Natural killer cell (primary cell): ENCODE results near the gene TSPAN31. TPM values are rescaled to one million over a fixed set of nuclear protein-coding genes. Genes with fewer than 3 reads are reported as not detected.
"Not testable (repeated sequence)": the region's sequence is repeated elsewhere in the genome, so short reads cannot be mapped to it uniquely, and the experiment has no call there.

Source experiments
- ATAC-seq, 3 donors: fragments of 150-1000 bp in 2 of 3; fragments of 200-7000 bp in 1 of 3; cut with Tn5 transposase; 1 replicate in 1 of 3; 2 replicates in 2 of 3; pipeline ENCODE4 v1.10.0; 2021; ENCODE audit warnings: mild to moderate bottlenecking in 2 of 3, moderate library complexity in 2 of 3
- DNase-seq, 2 donors: peaks; one replicate each; pipeline versions ENCODE4 v3.0.0 to v3.0.0-alpha.2; 2013 to 2021; ENCODE audit warnings: mixed read lengths in 1 of 2
- H3K27ac ChIP-seq: one replicate; pipeline ENCODE4 v1.5.1; 2013; ENCODE audit warnings: mild to moderate bottlenecking, low read length
- H3K27me3 ChIP-seq: one replicate; pipeline ENCODE4 v1.6.1; 2013; ENCODE audit warnings: low read length; ENCODE audit not compliant: control insufficient read depth, insufficient read depth
- H3K36me3 ChIP-seq: one replicate; pipeline ENCODE4 v1.6.1; 2013; ENCODE audit warnings: low read length; ENCODE audit not compliant: control insufficient read depth, insufficient read depth
- H3K4me1 ChIP-seq: one replicate; pipeline ENCODE4 v1.6.1; 2013; ENCODE audit warnings: low read length; ENCODE audit not compliant: control insufficient read depth, insufficient read depth
- H3K4me3 ChIP-seq: one replicate; pipeline ENCODE4 v1.5.1; 2013; ENCODE audit warnings: low read length
- H3K9me3 ChIP-seq: one replicate; pipeline ENCODE4 v1.6.1; 2013; ENCODE audit warnings: low read length; ENCODE audit not compliant: control insufficient read depth, insufficient read depth
- H3K27ac Mint-ChIP-seq, 2 donors: one replicate each; pipeline ENCODE4 v1.8.0; 2022; ENCODE audit warnings: mild to moderate bottlenecking in 2 of 2, mixed read lengths in 2 of 2, moderate library complexity in 1 of 2
- H3K27me3 Mint-ChIP-seq, 2 donors: one replicate each; pipeline ENCODE4 v1.8.0; 2022; ENCODE audit warnings: low read depth in 2 of 2, mixed read lengths in 2 of 2
- H3K36me3 Mint-ChIP-seq: one replicate; pipeline ENCODE4 v1.8.0; 2022; ENCODE audit warnings: mixed read lengths
- H3K4me1 Mint-ChIP-seq, 2 donors: one replicate each; pipeline ENCODE4 v1.8.0; 2022; ENCODE audit warnings: mixed read lengths in 2 of 2
- H3K4me3 Mint-ChIP-seq: one replicate; pipeline ENCODE4 v1.8.0; 2022; ENCODE audit warnings: mild to moderate bottlenecking, moderate library complexity, mixed read lengths
- H3K9me3 Mint-ChIP-seq, 2 donors: one replicate each; pipeline ENCODE4 v1.8.0; 2022; ENCODE audit warnings: mixed read lengths in 2 of 2
- WGBS: methylation state at CpG from one replicate; pipeline ENCODE4 v1.1.7; 2013; ENCODE audit warnings: missing lambda C conversion rate; ENCODE audit not compliant: insufficient coverage; 5-methylcytosine and 5-hydroxymethylcytosine counted together
- intact Hi-C: fragments of 100-400 bp; cut with micrococcal nuclease; formaldehyde crosslinking; loops from one replicate; pipeline ENCODE4 v1.14.2; 2022
- total RNA-seq, 4 donors: library from RNA; stranded (reverse); fragments of 120-200 nt in 1 of 4; gene quantifications; one replicate each; pipeline versions ENCODE4 v1.2.3 to v1.2.4, GENCODE V29; 2013 to 2022
- TF ChIP-seq, protein P1 (sequence below): fragments of 200-600 bp; IDR thresholded peaks from one replicate; pipeline ENCODE4 v1.8.0; 2022; ENCODE audit warnings: antibody characterized with exemption

TSPAN31 gene
- total RNA-seq, 3 donors from 2014 or later (not counting 1 experiment from before 2014, with no cell fraction given) = 18.3 to 27.0 (median 23.5) TPM

DNA sequence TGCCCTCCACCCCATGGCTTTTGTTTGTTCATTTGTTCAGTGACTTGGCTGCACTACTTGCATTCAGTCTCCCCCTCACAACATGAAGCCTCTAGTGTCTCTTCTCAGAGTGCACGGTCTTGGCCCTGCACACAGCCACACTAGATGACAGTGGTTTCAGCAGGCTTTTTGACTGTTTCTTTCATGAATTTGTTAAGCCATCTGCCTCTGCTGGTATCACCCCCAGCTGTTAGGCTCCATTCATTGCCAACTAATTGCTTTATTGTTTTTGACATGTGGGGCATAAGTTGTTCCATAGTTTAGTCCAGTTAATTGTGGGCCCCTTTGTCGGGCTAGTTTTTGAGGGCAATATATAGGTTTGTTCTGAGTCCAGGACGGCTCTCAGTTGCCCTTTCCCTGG, 32.1 kb upstream of the TSPAN31 start:
- Histone ChIP-seq H3K27me3 (no peaks in the 10 kb centered on the region), H3K9me3 (no peaks in the 10 kb centered on the region), H3K27ac (no peak overlapping the region), H3K4me3 (no peak overlapping the region), H3K36me3 (peaks cover 39% of the 10 kb centered on the region), H3K4me1 (no peaks in the 10 kb centered on the region)
- ATAC-seq (no peak), DNase-seq (no peak)
- H3K27ac Mint-ChIP-seq = no peak overlapping the region
- H3K9me3 Mint-ChIP-seq = no peaks in the 10 kb centered on the region
- H3K27me3 Mint-ChIP-seq = no peaks in the 10 kb centered on the region
- intact Hi-C loops = no loop called here
- H3K4me3 Mint-ChIP-seq = no peak overlapping the region
- TF ChIP-seq, protein P1, sequence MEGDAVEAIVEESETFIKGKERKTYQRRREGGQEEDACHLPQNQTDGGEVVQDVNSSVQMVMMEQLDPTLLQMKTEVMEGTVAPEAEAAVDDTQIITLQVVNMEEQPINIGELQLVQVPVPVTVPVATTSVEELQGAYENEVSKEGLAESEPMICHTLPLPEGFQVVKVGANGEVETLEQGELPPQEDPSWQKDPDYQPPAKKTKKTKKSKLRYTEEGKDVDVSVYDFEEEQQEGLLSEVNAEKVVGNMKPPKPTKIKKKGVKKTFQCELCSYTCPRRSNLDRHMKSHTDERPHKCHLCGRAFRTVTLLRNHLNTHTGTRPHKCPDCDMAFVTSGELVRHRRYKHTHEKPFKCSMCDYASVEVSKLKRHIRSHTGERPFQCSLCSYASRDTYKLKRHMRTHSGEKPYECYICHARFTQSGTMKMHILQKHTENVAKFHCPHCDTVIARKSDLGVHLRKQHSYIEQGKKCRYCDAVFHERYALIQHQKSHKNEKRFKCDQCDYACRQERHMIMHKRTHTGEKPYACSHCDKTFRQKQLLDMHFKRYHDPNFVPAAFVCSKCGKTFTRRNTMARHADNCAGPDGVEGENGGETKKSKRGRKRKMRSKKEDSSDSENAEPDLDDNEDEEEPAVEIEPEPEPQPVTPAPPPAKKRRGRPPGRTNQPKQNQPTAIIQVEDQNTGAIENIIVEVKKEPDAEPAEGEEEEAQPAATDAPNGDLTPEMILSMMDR = no peak
- H3K36me3 Mint-ChIP-seq = no peaks in the 10 kb centered on the region
- no peaks in the 10 kb centered on the region for H3K4me1 Mint-ChIP-seq
- 98% methylated on average over 3 of the region's 3 CpGs for WGBS

DNA sequence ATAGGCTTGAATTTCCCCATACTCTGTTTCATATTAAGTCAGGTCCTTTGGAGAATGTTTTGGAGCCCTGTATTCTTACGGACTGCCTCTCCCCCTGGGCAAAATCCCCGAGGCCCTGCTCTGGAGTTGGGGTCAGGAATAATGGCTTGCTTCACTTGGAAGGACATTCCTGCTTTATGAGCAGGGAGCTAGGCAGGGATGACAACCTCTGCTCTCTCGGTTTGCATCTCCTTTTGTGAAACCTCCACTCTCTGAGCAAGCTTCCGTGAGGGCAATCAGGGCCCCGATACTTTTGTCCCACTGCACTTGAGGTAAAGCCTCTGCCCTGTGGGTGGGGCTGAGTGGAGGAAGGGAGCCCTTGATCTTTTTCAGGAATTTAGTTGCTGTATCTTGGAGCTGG, 31.6 kb upstream of the TSPAN31 start:
- Mint-ChIP-seq H3K27ac (no peak overlapping the region), H3K4me3 (no peak overlapping the region), H3K9me3 (no peaks in the 10 kb centered on the region), H3K36me3 (no peaks in the 10 kb centered on the region), H3K4me1 (no peaks in the 10 kb centered on the region), H3K27me3 (no peaks in the 10 kb centered on the region)
- TF ChIP-seq, protein P1 = no peak
- ATAC-seq = no peak
- H3K9me3 ChIP-seq = no peaks in the 10 kb centered on the region
- no peaks in the 10 kb centered on the region for H3K4me1 ChIP-seq
- intact Hi-C loops = no loop called here
- H3K4me3 ChIP-seq = no peak overlapping the region
- no peaks in the 10 kb centered on the region for H3K27me3 ChIP-seq
- no peak for DNase-seq
- peaks cover 44% of the 10 kb centered on the region for H3K36me3 ChIP-seq
- no peak overlapping the region for H3K27ac ChIP-seq
- 97% methylated on average over 5 of the region's 5 CpGs for WGBS

- H3K4me3 ChIP-seq, DNase-seq, ATAC-seq, H3K4me1 Mint-ChIP-seq, H3K27me3 ChIP-seq, H3K36me3 Mint-ChIP-seq, H3K9me3 ChIP-seq, H3K27ac ChIP-seq, H3K4me1 ChIP-seq, H3K27me3 Mint-ChIP-seq, intact Hi-C loops, H3K4me3 Mint-ChIP-seq, H3K27ac Mint-ChIP-seq, H3K9me3 Mint-ChIP-seq: not testable (repeated sequence)
- H3K36me3 ChIP-seq = peaks cover 63% of the 10 kb centered on the region
- 81% methylated on average over 5 of the region's 6 CpGs for WGBS
Observed at GRCh38 chr12:57715036-57715748, 29.6 kb upstream of the TSPAN31 start.

DNA sequence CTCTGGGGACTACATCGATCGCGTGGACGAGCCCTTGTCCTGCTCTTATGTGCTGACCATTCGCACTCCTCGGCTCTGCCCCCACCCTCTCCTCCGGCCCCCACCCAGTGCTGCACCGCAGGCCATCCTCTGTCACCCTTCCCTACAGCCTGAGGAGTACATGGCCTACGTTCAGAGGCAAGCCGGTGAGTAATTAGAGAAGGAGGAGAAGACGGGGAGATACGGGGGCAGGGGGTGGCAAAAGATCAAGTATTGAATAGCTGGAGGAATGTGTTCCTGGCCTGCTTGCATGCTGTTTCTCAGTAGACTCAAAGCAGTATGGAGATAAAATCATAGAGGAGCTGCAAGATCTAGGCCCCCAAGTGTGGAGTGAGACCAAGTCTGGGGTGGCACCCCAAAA, 29.1 kb upstream of the TSPAN31 start:
- H3K4me3 Mint-ChIP-seq = no peak overlapping the region
- Histone ChIP-seq H3K9me3 (no peaks in the 10 kb centered on the region), H3K27me3 (no peaks in the 10 kb centered on the region), H3K4me1 (no peaks in the 10 kb centered on the region), H3K4me3 (no peak overlapping the region), H3K27ac (no peak overlapping the region), H3K36me3 (peaks cover 68% of the 10 kb centered on the region)
- WGBS = 94% methylated on average over 10 of the region's 12 CpGs
- ATAC-seq (no peak), DNase-seq (no peak)
- H3K27ac Mint-ChIP-seq = no peak overlapping the region
- H3K9me3 Mint-ChIP-seq = no peaks in the 10 kb centered on the region
- H3K4me1 Mint-ChIP-seq = no peaks in the 10 kb centered on the region
- TF ChIP-seq, protein P1 = no peak
- H3K27me3 Mint-ChIP-seq = no peaks in the 10 kb centered on the region
- H3K36me3 Mint-ChIP-seq = peaks cover 9% of the 10 kb centered on the region
- intact Hi-C loops = no loop called here
